Sigmoid colon (tissue), 7 donors: ENCODE measurements around the gene SPAG6. TPM values are rescaled to one million over a fixed set of nuclear protein-coding genes. Genes with fewer than 3 reads are reported as not detected.
"Not testable (repeated sequence)": the region's sequence is repeated elsewhere in the genome, so short reads cannot be mapped to it uniquely, and the experiment has no call there.

Experiments
- DNase-seq: peaks from one replicate; pipeline ENCODE4 v3.0.0-alpha.2; 2019
- H3K27ac ChIP-seq, 4 donors: fragments of 200-600 bp; sonication (generic); one replicate each; pipeline ENCODE4 v1.5.1; 2016 to 2019; ENCODE audit warnings: mild to moderate bottlenecking in 1 of 4
- H3K27me3 ChIP-seq, 3 donors: fragments of 200-600 bp; sonication (generic); one replicate each; pipeline ENCODE4 v1.5.1; 2019; ENCODE audit warnings: mild to moderate bottlenecking in 1 of 3
- H3K36me3 ChIP-seq, 4 donors: fragments of 200-600 bp; sonication (generic); one replicate each; pipeline ENCODE4 v1.5.1; 2016 to 2019
- H3K4me1 ChIP-seq, 4 donors: fragments of 200-600 bp; sonication (generic); one replicate each; pipeline ENCODE4 v1.5.1; 2017 to 2019
- H3K4me3 ChIP-seq, 4 donors: fragments of 200-600 bp; sonication (generic); one replicate each; pipeline ENCODE4 v1.5.1; 2017 to 2019; ENCODE audit warnings: mild to moderate bottlenecking in 2 of 4, moderate library complexity in 1 of 4
- H3K9me3 ChIP-seq, 4 donors: fragments of 200-600 bp in 3 of 4; sonication (generic) in 3 of 4; one replicate each; pipeline versions ENCODE4 v1.5.1 to v1.6.1; 2013 to 2019
- CTCF ChIP-seq, 4 experiments: fragments of 450-650 bp in 3 of 4; fragments of 200-600 bp in 1 of 4; IDR thresholded peaks; one replicate each; pipeline ENCODE4 v1.5.1; 2016 to 2019; ENCODE audit warnings: antibody characterized with exemption in 4 of 4, mild to moderate bottlenecking in 3 of 4, moderate library complexity in 2 of 4
- EP300 ChIP-seq, 4 donors: sonication (generic); formaldehyde crosslinking; IDR thresholded peaks; one replicate each; pipeline ENCODE4 v1.6.1; 2017; ENCODE audit warnings: antibody characterized with exemption in 4 of 4
- POLR2A ChIP-seq, 2 donors: fragments of 450-650 bp; IDR thresholded peaks; one replicate each; pipeline ENCODE4 v1.6.1; 2016; ENCODE audit warnings: antibody characterized with exemption in 2 of 2, mild to moderate bottlenecking in 2 of 2, moderate library complexity in 2 of 2
- POLR2AphosphoS5 ChIP-seq, 4 donors: sonication (generic); formaldehyde crosslinking; IDR thresholded peaks; one replicate each; pipeline ENCODE4 v1.6.1; 2017; ENCODE audit warnings: antibody characterized with exemption in 4 of 4
- WGBS, 2 donors: extraction: QIAGEN DNeasy Blood & Tissue Kit; methylation state at CpG; one replicate each; pipeline ENCODE4 v1.1.7; 2013; 5-methylcytosine and 5-hydroxymethylcytosine counted together
- intact Hi-C: fragments of 100-400 bp; cut with DNase I; formaldehyde crosslinking; loops from one replicate; pipeline ENCODE4 v1.15.1; 2023
- polyA plus RNA-seq, 3 donors: library from polyadenylated mRNA; stranded (reverse); fragments of 200-250 nt; gene quantifications; one replicate each; pipeline ENCODE4 v1.2.3, GENCODE V29; 2013
- total RNA-seq, 4 donors: library from RNA; depleted of rRNA; stranded (reverse); fragments of >200 nt; gene quantifications; one replicate each; pipeline ENCODE4 v1.1.0, GENCODE V29; 2016
- donor health status: healthy with polysubstance abuse.
- donor health status: Bipolar disorder and iron deficiency.
- donor health status: healthy.

Gene SPAG6
- total and polyA plus RNA-seq, 7 donors: 0.16 TPM; not detected in 6

- WGBS, 2 donors: 84 to 85% methylated on average over 1 of the region's 1 CpG
- intact Hi-C loops: no loop called here
- Histone ChIP-seq H3K4me3 (no peak overlapping the region), H3K36me3 (no peaks in the 10 kb centered on the region), H3K4me1 (no peaks in the 10 kb centered on the region), H3K27ac (no peak overlapping the region), H3K27me3 (no peaks in the 10 kb centered on the region), H3K9me3 (no peaks in the 10 kb centered on the region)
- no peak for TF ChIP-seq POLR2AphosphoS5 (IDR thresholded peaks at IDR 0.05)
- no peak for TF ChIP-seq POLR2A (IDR thresholded peaks at IDR 0.05)
- TF ChIP-seq EP300 (IDR thresholded peaks at IDR 0.05): no peak
- no peak for DNase-seq
Measured at GRCh38 chr10:22386503-22386902, 41.2 kb downstream of the SPAG6 start.

- H3K27ac ChIP-seq: no peak overlapping the region
- no peaks in the 10 kb centered on the region for H3K4me1 ChIP-seq
- no peak for TF ChIP-seq CTCF (IDR thresholded peaks at IDR 0.05)
- no peak for TF ChIP-seq POLR2AphosphoS5 (IDR thresholded peaks at IDR 0.05)
- no peak for TF ChIP-seq EP300 (IDR thresholded peaks at IDR 0.05)
- TF ChIP-seq POLR2A (IDR thresholded peaks at IDR 0.05): no peak
- H3K9me3 ChIP-seq: no peaks in the 10 kb centered on the region
- 78 to 86% methylated on average over 6 of the region's 6 CpGs for WGBS, 2 donors
- no peak for DNase-seq
- no peaks in the 10 kb centered on the region for H3K27me3 ChIP-seq
- intact Hi-C loops: no loop called here
- no peaks in the 10 kb centered on the region for H3K36me3 ChIP-seq
- H3K4me3 ChIP-seq: no peak overlapping the region
Measured at GRCh38 chr10:22389856-22390589, 44.7 kb downstream of the SPAG6 start.

- no peaks in the 10 kb centered on the region for H3K4me1 ChIP-seq
Measured at GRCh38 chr10:22391600-22391999, 46.3 kb downstream of the SPAG6 start.

GRCh38 chr10:22396195-22396594 is 50.9 kb downstream of the SPAG6 start:
- H3K4me1 ChIP-seq, H3K4me3 ChIP-seq, H3K27me3 ChIP-seq, H3K27ac ChIP-seq, H3K9me3 ChIP-seq, intact Hi-C loops, DNase-seq, H3K36me3 ChIP-seq: not testable (repeated sequence)
- WGBS, 2 donors: 31 to 72% methylated on average over 2 of the region's 2 CpGs

More at GRCh38 chr10:22391600-22391999, 46.3 kb downstream of the SPAG6 start:
- no peaks in the 10 kb centered on the region for H3K27me3 ChIP-seq
- no peak for TF ChIP-seq POLR2A (IDR thresholded peaks at IDR 0.05)
- no peak for TF ChIP-seq EP300 (IDR thresholded peaks at IDR 0.05)
- TF ChIP-seq POLR2AphosphoS5 (IDR thresholded peaks at IDR 0.05): no peak
- TF ChIP-seq CTCF (IDR thresholded peaks at IDR 0.05): no peak
- no peak overlapping the region for H3K4me3 ChIP-seq
- intact Hi-C loops: no loop called here
- no peaks in the 10 kb centered on the region for H3K36me3 ChIP-seq
- no peaks in the 10 kb centered on the region for H3K9me3 ChIP-seq
- DNase-seq: no peak
- WGBS, 2 donors: 91 to 93% methylated on average over 5 of the region's 5 CpGs
- H3K27ac ChIP-seq: no peak overlapping the region

GRCh38 chr10:22406916-22407315 is 61.6 kb downstream of the SPAG6 start:
- 86 to 97% methylated on average over 1 of the region's 5 CpGs for WGBS, 2 donors

GRCh38 chr10:22410394-22410793 is 65.1 kb downstream of the SPAG6 start:
- no peaks in the 10 kb centered on the region for H3K9me3 ChIP-seq
- H3K36me3 ChIP-seq: no peaks in the 10 kb centered on the region
- no peak for TF ChIP-seq POLR2AphosphoS5 (IDR thresholded peaks at IDR 0.05)
- no peak for TF ChIP-seq EP300 (IDR thresholded peaks at IDR 0.05)
- no peak for TF ChIP-seq POLR2A (IDR thresholded peaks at IDR 0.05)
- no peak for TF ChIP-seq CTCF (IDR thresholded peaks at IDR 0.05)
- H3K4me3 ChIP-seq: no peak overlapping the region
- WGBS, 2 donors: 33 to 43% methylated on average over 1 of the region's 1 CpG
- H3K27me3 ChIP-seq: no peaks in the 10 kb centered on the region
- intact Hi-C loops: no loop called here
- H3K4me1 ChIP-seq: no peaks in the 10 kb centered on the region
- no peak overlapping the region for H3K27ac ChIP-seq
- no peak for DNase-seq

More at GRCh38 chr10:22406916-22407315, 61.6 kb downstream of the SPAG6 start:
- H3K27ac ChIP-seq, H3K9me3 ChIP-seq, intact Hi-C loops, H3K36me3 ChIP-seq, DNase-seq, H3K4me3 ChIP-seq, H3K27me3 ChIP-seq, H3K4me1 ChIP-seq: not testable (repeated sequence)
